Smooth muscle cell (in vitro differentiated cells): Measurements from ENCODE around the gene LOXHD1. TPM values are rescaled to one million over a fixed set of nuclear protein-coding genes. Genes with fewer than 3 reads are reported as not detected.

Source experiments
- DNase-seq: peaks from one replicate; lab custom pipeline; 2025; ENCODE audit not compliant: unreplicated experiment; lab: John Stamatoyannopoulos, UW
- H2AFZ ChIP-seq: fragments of 200-600 bp; sonication (generic); 2 replicates; pipeline ENCODE4 v1.6.0; 2016; ENCODE audit warnings: antibody characterized with exemption, low read depth, mild to moderate bottlenecking
- H3F3A ChIP-seq: fragments of 200-600 bp; sonication (generic); 2 replicates; pipeline ENCODE4 v1.6.0; 2017; ENCODE audit warnings: antibody characterized with exemption, low read depth
- H3K27ac ChIP-seq: fragments of 200-600 bp; sonication (generic); 2 replicates; pipeline ENCODE4 v1.5.1; 2016; ENCODE audit warnings: low read depth, mild to moderate bottlenecking
- H3K27me3 ChIP-seq: fragments of 200-600 bp; sonication (generic); 2 replicates; pipeline ENCODE4 v1.6.1; 2016; ENCODE audit warnings: low read depth, mild to moderate bottlenecking
- H3K36me3 ChIP-seq: fragments of 200-600 bp; sonication (generic); 2 replicates; pipeline ENCODE4 v1.5.1; 2016; ENCODE audit warnings: low read depth
- H3K4me1 ChIP-seq: fragments of 200-600 bp; sonication (generic); 2 replicates; pipeline ENCODE4 v1.5.1; 2016; ENCODE audit warnings: low read depth
- H3K4me2 ChIP-seq: fragments of 200-600 bp; sonication (generic); 2 replicates; pipeline ENCODE4 v1.6.0; 2016; ENCODE audit warnings: mild to moderate bottlenecking
- H3K4me3 ChIP-seq: fragments of 200-600 bp; sonication (generic); 2 replicates; pipeline ENCODE4 v1.5.1; 2016; ENCODE audit warnings: mild to moderate bottlenecking
- H3K79me2 ChIP-seq: fragments of 200-600 bp; sonication (generic); 2 replicates; pipeline ENCODE4 v1.6.0; 2016; ENCODE audit warnings: low read depth, mild to moderate bottlenecking
- H3K9ac ChIP-seq: fragments of 200-600 bp; sonication (generic); 2 replicates; pipeline ENCODE4 v1.6.0; 2016; ENCODE audit warnings: low read depth
- H3K9me3 ChIP-seq: fragments of 200-600 bp; sonication (generic); replicated peaks from 2 replicates; pipeline ENCODE4 v1.5.1; 2016; ENCODE audit warnings: low read depth
- H4K20me1 ChIP-seq: fragments of 200-600 bp; sonication (generic); 2 replicates; pipeline ENCODE4 v1.6.0; 2016; ENCODE audit warnings: low read depth
- WGBS: methylation state at CpG from one replicate; pipeline ENCODE4 v1.1.7; 2016; ENCODE audit warnings: low lambda C conversion rate; 5-methylcytosine and 5-hydroxymethylcytosine counted together
- polyA plus RNA-seq: library from polyadenylated mRNA; unstranded; fragments of >200 nt; fragmentation: Nextera tagmentation; extraction: Ambion mirVana; gene quantifications from 2 replicates; pipeline ENCODE4 v1.2.1, GENCODE V29; 2016
- total RNA-seq: library from RNA; depleted of rRNA; stranded (reverse); fragments of >200 nt; gene quantifications from 2 replicates; pipeline ENCODE4 v1.2.3, GENCODE V29; 2014
- TF ChIP-seq, protein P1 (sequence below): fragments of 200-600 bp; sonication (generic); IDR thresholded peaks from 2 replicates; pipeline ENCODE4 v1.5.1; 2017; ENCODE audit warnings: borderline replicate concordance, mild to moderate bottlenecking, antibody characterized with exemption; ENCODE audit not compliant: insufficient read depth, poor library complexity, severe bottlenecking

Gene LOXHD1
- total and polyA plus RNA-seq, 2 experiments from 2014 or later = not detected

DNA sequence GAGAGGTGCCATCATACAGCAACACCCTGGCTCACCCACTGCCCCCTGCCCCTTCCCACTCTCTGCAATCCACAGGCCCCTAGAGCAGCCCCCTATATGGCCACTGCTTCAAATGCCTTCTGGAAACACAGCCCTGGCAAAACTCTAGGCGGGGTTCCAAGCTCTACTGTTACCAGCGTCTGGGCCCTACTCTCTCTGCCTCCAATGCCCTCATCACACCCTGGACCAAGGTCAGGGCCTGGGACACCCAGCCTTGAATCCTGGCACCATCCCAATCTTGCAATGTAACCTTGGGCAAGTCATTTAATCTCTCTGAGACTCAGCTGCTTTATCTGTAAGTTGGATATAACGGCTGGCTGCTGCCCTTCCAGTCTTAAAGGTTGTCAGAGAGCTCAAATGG lies 39.2 kb upstream of the LOXHD1 start:
- TF ChIP-seq, protein P1, sequence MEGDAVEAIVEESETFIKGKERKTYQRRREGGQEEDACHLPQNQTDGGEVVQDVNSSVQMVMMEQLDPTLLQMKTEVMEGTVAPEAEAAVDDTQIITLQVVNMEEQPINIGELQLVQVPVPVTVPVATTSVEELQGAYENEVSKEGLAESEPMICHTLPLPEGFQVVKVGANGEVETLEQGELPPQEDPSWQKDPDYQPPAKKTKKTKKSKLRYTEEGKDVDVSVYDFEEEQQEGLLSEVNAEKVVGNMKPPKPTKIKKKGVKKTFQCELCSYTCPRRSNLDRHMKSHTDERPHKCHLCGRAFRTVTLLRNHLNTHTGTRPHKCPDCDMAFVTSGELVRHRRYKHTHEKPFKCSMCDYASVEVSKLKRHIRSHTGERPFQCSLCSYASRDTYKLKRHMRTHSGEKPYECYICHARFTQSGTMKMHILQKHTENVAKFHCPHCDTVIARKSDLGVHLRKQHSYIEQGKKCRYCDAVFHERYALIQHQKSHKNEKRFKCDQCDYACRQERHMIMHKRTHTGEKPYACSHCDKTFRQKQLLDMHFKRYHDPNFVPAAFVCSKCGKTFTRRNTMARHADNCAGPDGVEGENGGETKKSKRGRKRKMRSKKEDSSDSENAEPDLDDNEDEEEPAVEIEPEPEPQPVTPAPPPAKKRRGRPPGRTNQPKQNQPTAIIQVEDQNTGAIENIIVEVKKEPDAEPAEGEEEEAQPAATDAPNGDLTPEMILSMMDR = no peak
- H4K20me1 ChIP-seq = no peaks in the 10 kb centered on the region
- DNase-seq = no peak
- WGBS = 80% methylated on average over 3 of the region's 3 CpGs
- H3K79me2 ChIP-seq = no peaks in the 10 kb centered on the region
- no peak overlapping the region for H3K9ac ChIP-seq
- no peaks in the 10 kb centered on the region for H3K4me1 ChIP-seq
- H3F3A ChIP-seq = no peaks in the 10 kb centered on the region
- H3K4me2 ChIP-seq = no peak overlapping the region
- no peaks in the 10 kb centered on the region for H3K27me3 ChIP-seq
- H3K9me3 ChIP-seq = no peaks in the 10 kb centered on the region
- no peaks in the 10 kb centered on the region for H3K36me3 ChIP-seq
- H2AFZ ChIP-seq = no peak overlapping the region
- H3K4me3 ChIP-seq = no peak overlapping the region
- no peak overlapping the region for H3K27ac ChIP-seq

DNA sequence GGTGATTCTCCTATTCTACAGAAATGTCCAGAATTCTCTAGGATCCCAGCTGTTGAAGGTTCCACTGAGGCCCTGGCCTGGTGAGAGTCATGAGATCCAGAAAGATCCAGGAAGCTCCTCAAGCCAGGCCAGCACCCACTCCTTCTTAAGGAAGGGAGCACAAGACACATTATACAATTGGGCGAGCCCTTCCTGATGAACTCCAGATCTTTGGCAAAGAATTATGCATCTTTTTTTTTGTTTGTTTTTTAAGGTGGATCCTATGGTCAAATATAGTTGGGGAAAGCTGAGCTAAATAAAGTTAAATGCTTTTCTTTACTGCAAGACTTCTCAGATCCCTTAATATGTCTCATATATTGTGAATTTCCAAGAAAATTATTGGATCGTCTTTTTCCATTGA lies 37.0 kb upstream of the LOXHD1 start:
- no peak for DNase-seq
- TF ChIP-seq, protein P1 = no peak
- H3K4me1 ChIP-seq = no peaks in the 10 kb centered on the region
- H4K20me1 ChIP-seq = no peaks in the 10 kb centered on the region
- H3F3A ChIP-seq = no peaks in the 10 kb centered on the region
- no peaks in the 10 kb centered on the region for H3K9me3 ChIP-seq
- no peak overlapping the region for H3K4me2 ChIP-seq
- H3K36me3 ChIP-seq = no peaks in the 10 kb centered on the region
- H3K9ac ChIP-seq = no peak overlapping the region
- no peak overlapping the region for H2AFZ ChIP-seq
- H3K27ac ChIP-seq = no peak overlapping the region
- 95% methylated on average over 2 of the region's 2 CpGs for WGBS
- no peaks in the 10 kb centered on the region for H3K27me3 ChIP-seq
- no peaks in the 10 kb centered on the region for H3K79me2 ChIP-seq
- H3K4me3 ChIP-seq = no peak overlapping the region

DNA sequence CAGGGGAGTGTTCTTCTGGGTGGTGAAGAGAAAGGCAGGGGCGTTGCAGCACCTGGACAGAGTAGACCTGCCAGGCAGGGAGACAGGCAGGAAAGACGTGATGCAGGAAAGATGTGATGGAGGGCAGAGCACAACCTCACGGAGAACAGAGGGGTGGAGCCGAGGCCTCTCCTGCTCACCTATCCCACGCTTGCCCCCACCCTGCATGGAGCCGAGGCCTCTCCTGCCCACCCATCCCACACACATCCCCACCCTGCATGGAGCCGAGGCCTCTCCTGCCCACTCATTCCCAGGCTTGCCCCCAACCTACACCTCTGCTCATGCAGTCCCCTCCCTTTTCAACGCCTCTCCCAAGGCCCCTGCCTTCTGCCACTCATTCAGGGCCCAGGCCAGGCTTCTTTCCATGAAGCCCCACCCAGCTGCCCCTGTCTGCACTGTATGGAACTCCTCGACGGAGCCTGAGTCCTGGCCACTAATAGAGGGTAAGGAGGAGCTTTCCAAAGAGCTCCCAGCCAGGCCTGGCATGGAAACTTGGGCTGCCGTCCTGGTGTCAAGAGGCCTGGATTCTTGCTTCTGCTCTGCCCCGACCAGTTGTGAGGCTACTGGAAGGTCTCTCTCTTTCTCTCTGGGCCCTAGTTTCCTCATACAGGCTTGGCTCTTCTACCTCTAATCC lies 32.0 kb upstream of the LOXHD1 start:
- no peak overlapping the region for H3K4me3 ChIP-seq
- no peaks in the 10 kb centered on the region for H3K27me3 ChIP-seq
- no peaks in the 10 kb centered on the region for H3F3A ChIP-seq
- no peaks in the 10 kb centered on the region for H3K79me2 ChIP-seq
- DNase-seq = no peak
- no peaks in the 10 kb centered on the region for H3K4me1 ChIP-seq
- TF ChIP-seq, protein P1 = no peak
- 79% methylated on average over 10 of the region's 12 CpGs for WGBS
- no peak overlapping the region for H3K9ac ChIP-seq
- no peaks in the 10 kb centered on the region for H3K9me3 ChIP-seq
- H3K36me3 ChIP-seq = no peaks in the 10 kb centered on the region
- no peak overlapping the region for H3K4me2 ChIP-seq
- H4K20me1 ChIP-seq = no peaks in the 10 kb centered on the region
- no peak overlapping the region for H3K27ac ChIP-seq
- H2AFZ ChIP-seq = no peak overlapping the region

DNA sequence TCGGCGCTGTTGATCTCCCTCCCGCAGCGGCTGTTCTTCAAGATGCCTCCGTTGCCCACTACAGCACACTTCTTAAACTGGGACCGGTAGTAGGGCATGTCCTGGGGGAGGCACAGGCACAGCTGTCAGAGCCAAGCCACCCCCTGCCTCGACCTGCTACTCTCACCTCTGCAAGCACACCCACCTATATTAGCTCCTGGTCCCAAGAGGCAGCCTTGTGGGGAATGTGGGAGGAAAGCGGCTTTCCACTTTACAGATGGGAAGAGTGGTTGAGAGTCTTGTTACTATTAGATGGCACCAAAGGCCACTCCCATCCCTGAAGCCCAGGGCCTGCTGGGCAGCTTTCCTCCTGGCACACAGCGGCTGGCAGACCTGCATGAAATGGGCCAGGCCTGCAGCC lies 29.2 kb upstream of the LOXHD1 start:
- no peak overlapping the region for H3K4me2 ChIP-seq
- H3K4me3 ChIP-seq = no peak overlapping the region
- H3K27me3 ChIP-seq = no peaks in the 10 kb centered on the region
- H3K9ac ChIP-seq = no peak overlapping the region
- H3K9me3 ChIP-seq = no peaks in the 10 kb centered on the region
- no peak overlapping the region for H2AFZ ChIP-seq
- DNase-seq = no peak
- no peak overlapping the region for H3K27ac ChIP-seq
- no peaks in the 10 kb centered on the region for H3K36me3 ChIP-seq
- 98% methylated on average over 7 of the region's 9 CpGs for WGBS
- no peaks in the 10 kb centered on the region for H3F3A ChIP-seq
- no peaks in the 10 kb centered on the region for H3K79me2 ChIP-seq
- no peaks in the 10 kb centered on the region for H4K20me1 ChIP-seq
- TF ChIP-seq, protein P1 = no peak
- H3K4me1 ChIP-seq = no peaks in the 10 kb centered on the region
